ENCODE measurements around the gene ERMP1.
"Not testable (repeated sequence)": the region's sequence is repeated elsewhere in the genome, so short reads cannot be mapped to it uniquely, and the experiment has no call there.

The ERMP1 gene

GRCh38 chr9:5832538-5833529, at the start of gene ERMP1:
TSS of gene ERMP1 (minus strand) at chr9:5833117. CDS start at chr9:5833027, 90 bp downstream.
- peak within 1 kb of the TSS; percentile 65 for H3K4me3 ChIP-seq (ENCODE audit: low read depth, low read length)

GRCh38 chr9:5882244-5883012, 49.5 kb upstream of the ERMP1 start:
- not testable (repeated sequence) for H3K4me3 ChIP-seq (ENCODE audit: low read depth, low read length)

- no peak overlapping the region for H3K4me3 ChIP-seq (ENCODE audit: low read depth, low read length)
These were observed 46.7 kb upstream of the ERMP1 start for GRCh38 chr9:5879419-5880181.

GRCh38 chr9:5876711-5877110, 43.8 kb upstream of the ERMP1 start:
- H3K4me3 ChIP-seq (ENCODE audit: low read depth, low read length), result no peak overlapping the region

- H3K4me3 ChIP-seq (ENCODE audit: low read depth, low read length), result no peak overlapping the region
These were observed 43.1 kb upstream of the ERMP1 start for GRCh38 chr9:5876026-5876425.

GRCh38 chr9:5874048-5874447, 41.1 kb upstream of the ERMP1 start:
- no peak overlapping the region for H3K4me3 ChIP-seq (ENCODE audit: low read depth, low read length)

- H3K4me3 ChIP-seq (ENCODE audit: low read depth, low read length), result no peak overlapping the region
These were observed 40.5 kb upstream of the ERMP1 start for GRCh38 chr9:5873439-5873838.

- no peak overlapping the region for H3K4me3 ChIP-seq (ENCODE audit: low read depth, low read length)
These were observed 39.6 kb upstream of the ERMP1 start for GRCh38 chr9:5872511-5872910.

- H3K4me3 ChIP-seq (ENCODE audit: low read depth, low read length), result no peak overlapping the region
These were observed 38.9 kb upstream of the ERMP1 start for GRCh38 chr9:5871785-5872184.

GRCh38 chr9:5870691-5871090, 37.8 kb upstream of the ERMP1 start:
- no peak overlapping the region for H3K4me3 ChIP-seq (ENCODE audit: low read depth, low read length)

- no peak overlapping the region for H3K4me3 ChIP-seq (ENCODE audit: low read depth, low read length)
These were observed 37.1 kb upstream of the ERMP1 start for GRCh38 chr9:5870020-5870339.

GRCh38 chr9:5869315-5870019, 36.5 kb upstream of the ERMP1 start:
- no peak overlapping the region for H3K4me3 ChIP-seq (ENCODE audit: low read depth, low read length)

GRCh38 chr9:5868235-5868634, 35.3 kb upstream of the ERMP1 start:
- H3K4me3 ChIP-seq (ENCODE audit: low read depth, low read length), result no peak overlapping the region

- no peak overlapping the region for H3K4me3 ChIP-seq (ENCODE audit: low read depth, low read length)
These were observed 33.8 kb upstream of the ERMP1 start for GRCh38 chr9:5866685-5867084.

GRCh38 chr9:5866272-5866671, 33.4 kb upstream of the ERMP1 start:
- no peak overlapping the region for H3K4me3 ChIP-seq (ENCODE audit: low read depth, low read length)

GRCh38 chr9:5864446-5864845, 31.5 kb upstream of the ERMP1 start:
- H3K4me3 ChIP-seq (ENCODE audit: low read depth, low read length), result no peak overlapping the region

- H3K4me3 ChIP-seq (ENCODE audit: low read depth, low read length), result no peak overlapping the region
These were observed 30.3 kb upstream of the ERMP1 start for GRCh38 chr9:5863092-5863746.

GRCh38 chr9:5858833-5859232, 25.9 kb upstream of the ERMP1 start:
- H3K4me3 ChIP-seq (ENCODE audit: low read depth, low read length), result no peak overlapping the region

GRCh38 chr9:5857928-5858327, 25.0 kb upstream of the ERMP1 start:
- no peak overlapping the region for H3K4me3 ChIP-seq (ENCODE audit: low read depth, low read length)

Data from iPS-11a (cell line).